Loucy (cell line): ENCODE data around the gene UBE2C.

Experiments used
- H2AFZ ChIP-seq: fragments of 200-600 bp; sonication (generic); 2 replicates; pipeline ENCODE4 v1.6.0; 2016; ENCODE audit warnings: antibody characterized with exemption, mild to moderate bottlenecking, low read length, moderate library complexity
- H3F3A ChIP-seq: fragments of 200-600 bp; 2 replicates; pipeline ENCODE4 v1.6.0; 2016; ENCODE audit warnings: antibody characterized with exemption, low read depth, mild to moderate bottlenecking
- H3K27me3 ChIP-seq: fragments of 200-600 bp; sonication (generic); 2 replicates; pipeline ENCODE4 v1.6.1; 2014; ENCODE audit warnings: low read length, mild to moderate bottlenecking; ENCODE audit not compliant: insufficient read depth, poor library complexity, severe bottlenecking
- H3K36me3 ChIP-seq: fragments of 200-600 bp; sonication (generic); 2 replicates; pipeline ENCODE4 v1.6.1; 2016; ENCODE audit warnings: low read length; ENCODE audit not compliant: insufficient read depth
- H3K4me1 ChIP-seq: fragments of 200-600 bp; sonication (generic); 2 replicates; pipeline ENCODE4 v1.5.1; 2014; ENCODE audit warnings: low read length, mild to moderate bottlenecking; ENCODE audit not compliant: insufficient read depth, poor library complexity, severe bottlenecking
- H3K4me2 ChIP-seq: fragments of 200-600 bp; sonication (generic); 2 replicates; pipeline ENCODE4 v1.6.0; 2014; ENCODE audit warnings: antibody characterized with exemption, low read length, low read depth, mild to moderate bottlenecking; ENCODE audit not compliant: poor library complexity, severe bottlenecking
- H3K4me3 ChIP-seq: fragments of 200-600 bp; sonication (generic); 2 replicates; pipeline ENCODE4 v1.5.1; 2014; ENCODE audit warnings: low read length, mild to moderate bottlenecking, mixed read lengths; ENCODE audit not compliant: poor library complexity, severe bottlenecking
- H3K79me2 ChIP-seq: fragments of 200-600 bp; sonication (generic); 2 replicates; pipeline ENCODE4 v1.6.1; 2014; ENCODE audit warnings: low read length; ENCODE audit not compliant: insufficient read depth
- H3K9ac ChIP-seq: fragments of 200-600 bp; sonication (generic); 2 replicates; pipeline ENCODE4 v1.6.0; 2014; ENCODE audit warnings: mild to moderate bottlenecking, low read depth, low read length, moderate library complexity; ENCODE audit not compliant: poor library complexity, severe bottlenecking
- H3K9me2 ChIP-seq: fragments of 200-600 bp; sonication (generic); replicated peaks from 2 replicates; pipeline ENCODE4 v1.6.1; 2016; ENCODE audit warnings: low read depth, low read length, mixed read lengths
- H3K9me3 ChIP-seq: fragments of 200-600 bp; sonication (generic); 2 replicates; pipeline ENCODE4 v1.6.1; 2014; ENCODE audit warnings: mild to moderate bottlenecking, antibody characterized with exemption, low read length, low read depth; ENCODE audit not compliant: insufficient read depth
- H4K20me1 ChIP-seq: fragments of 200-600 bp; sonication (generic); 2 replicates; pipeline ENCODE4 v1.6.0; 2014; ENCODE audit warnings: antibody characterized with exemption, low read length, mild to moderate bottlenecking; ENCODE audit not compliant: insufficient read depth, poor library complexity, severe bottlenecking
- CTCF ChIP-seq: fragments of 200-600 bp; sonication (generic); conservative IDR thresholded peaks from 2 replicates; pipeline ENCODE4 v1.5.1; 2014; ENCODE audit warnings: mild to moderate bottlenecking, antibody characterized with exemption, low read length
- EZH2phosphoT487 ChIP-seq: fragments of 200-600 bp; IDR thresholded peaks from 2 replicates; pipeline ENCODE4 v1.6.1; 2018; ENCODE audit warnings: antibody characterized with exemption, mild to moderate bottlenecking, moderate library complexity, borderline replicate concordance

UBE2C gene

GRCh38 chr20:45859916-45860315 lies 47.5 kb downstream of the UBE2C start:
- Histone ChIP-seq H2AFZ (no peak overlapping the region), H3K27me3 (no peaks in the 10 kb centered on the region), H3K4me3 (no peak overlapping the region), H3K36me3 (no peaks in the 10 kb centered on the region), H3K9me2 (no peaks in the 10 kb centered on the region), H3K79me2 (peaks cover 35% of the 10 kb centered on the region), H3K4me1 (peaks cover 38% of the 10 kb centered on the region), H3K9ac (no peak overlapping the region), H3F3A (no peaks in the 10 kb centered on the region), H4K20me1 (peaks cover 3% of the 10 kb centered on the region), H3K4me2 (peak overlapping the region; percentile 91), H3K9me3 (no peaks in the 10 kb centered on the region)
- TF ChIP-seq CTCF (no peak), EZH2phosphoT487 (no peak)

- no peaks in the 10 kb centered on the region for H3K27me3 ChIP-seq
- peaks cover 32% of the 10 kb centered on the region for H3K79me2 ChIP-seq
- no peak overlapping the region for H2AFZ ChIP-seq
- H3K9me3 ChIP-seq, result no peaks in the 10 kb centered on the region
- H3K4me3 ChIP-seq, result no peak overlapping the region
- H3K9ac ChIP-seq, result no peak overlapping the region
- no peak for TF ChIP-seq EZH2phosphoT487
- TF ChIP-seq CTCF, result no peak
- no peaks in the 10 kb centered on the region for H3K36me3 ChIP-seq
- H3K9me2 ChIP-seq, result no peaks in the 10 kb centered on the region
- H4K20me1 ChIP-seq, result peaks cover 3% of the 10 kb centered on the region
- peak overlapping the region; percentile 17 for H3K4me2 ChIP-seq
- H3K4me1 ChIP-seq, result peaks cover 33% of the 10 kb centered on the region
- H3F3A ChIP-seq, result no peaks in the 10 kb centered on the region
Measured at GRCh38 chr20:45860560-45861220, 48.2 kb downstream of the UBE2C start.

GRCh38 chr20:45861221-45862075 lies 49.0 kb downstream of the UBE2C start:
- H3K36me3 ChIP-seq, result no peaks in the 10 kb centered on the region
- H3K9me3 ChIP-seq, result no peaks in the 10 kb centered on the region
- H2AFZ ChIP-seq, result no peak overlapping the region
- H3F3A ChIP-seq, result no peaks in the 10 kb centered on the region
- H3K4me1 ChIP-seq, result peaks cover 26% of the 10 kb centered on the region
- TF ChIP-seq CTCF (no peak), EZH2phosphoT487 (no peak)
- H4K20me1 ChIP-seq, result peaks cover 3% of the 10 kb centered on the region
- H3K79me2 ChIP-seq, result peaks cover 24% of the 10 kb centered on the region
- no peaks in the 10 kb centered on the region for H3K27me3 ChIP-seq
- no peak overlapping the region for H3K4me3 ChIP-seq
- H3K4me2 ChIP-seq, result peak overlapping the region; percentile 17
- H3K9me2 ChIP-seq, result no peaks in the 10 kb centered on the region
- H3K9ac ChIP-seq, result no peak overlapping the region
